Testis (tissue), 3 donors: ENCODE data around the gene CACNA1C. TPM values are rescaled to one million over a fixed set of nuclear protein-coding genes. Genes with fewer than 3 reads are reported as not detected.

Source experiments
- DNase-seq: peaks from one replicate; pipeline ENCODE4 v3.0.0-alpha.2; 2019
- H3K27ac ChIP-seq, 2 donors: fragments of 200-600 bp; sonication (generic); one replicate each; pipeline ENCODE4 v1.5.1; 2019
- H3K27me3 ChIP-seq: fragments of 200-600 bp; sonication (generic); one replicate; pipeline ENCODE4 v1.5.1; 2019
- H3K36me3 ChIP-seq: fragments of 200-600 bp; sonication (generic); one replicate; pipeline ENCODE4 v1.5.1; 2017; ENCODE audit warnings: low read depth; ENCODE audit errors: missing control alignments
- H3K4me1 ChIP-seq: fragments of 200-600 bp; sonication (generic); one replicate; pipeline ENCODE4 v1.5.1; 2019
- H3K4me3 ChIP-seq, 2 donors: fragments of 200-600 bp; sonication (generic); one replicate each; pipeline ENCODE4 v1.5.1; 2017 to 2019
- H3K9me3 ChIP-seq: fragments of 200-600 bp; sonication (generic); one replicate; pipeline ENCODE4 v1.5.1; 2017
- POLR2A ChIP-seq: fragments of 450-650 bp; IDR thresholded peaks from one replicate; pipeline ENCODE4 v1.6.1; 2017; ENCODE audit warnings: antibody characterized with exemption, mild to moderate bottlenecking, moderate library complexity
- WGBS, 2 donors: methylation state at CpG; one replicate each; pipeline ENCODE4 v1.1.5; 2018; 5-methylcytosine and 5-hydroxymethylcytosine counted together
- intact Hi-C: fragments of 100-400 bp; cut with DNase I; formaldehyde crosslinking; loops from one replicate; pipeline ENCODE4 v1.15.1; 2023; ENCODE audit warnings: low total_unique reads
- polyA plus RNA-seq: library from polyadenylated mRNA; stranded (reverse); fragments of 350-450 nt; fragmentation: Illumina TruSeq; extraction: RNeasy Lipid Tissue Mini Kit (QIAGEN cat#74804); gene quantifications from one replicate; pipeline ENCODE4 v1.2.3, GENCODE V29; 2014; ENCODE audit warnings: low read depth, low replicate concordance; ENCODE audit not compliant: insufficient read depth
- total RNA-seq, 2 donors: library from RNA; depleted of rRNA; stranded (reverse); fragments of >200 nt; gene quantifications; one replicate each; pipeline ENCODE4 v1.2.3, GENCODE V29; 2016
- TF ChIP-seq, protein P1 (sequence below), 3 experiments: fragments of 450-650 bp in 2 of 3; fragments of 200-600 bp in 1 of 3; sonication (generic) in 1 of 3; IDR thresholded peaks; one replicate each; pipeline ENCODE4 v1.5.1; 2016 to 2019; ENCODE audit warnings: antibody characterized with exemption in 3 of 3, mild to moderate bottlenecking in 2 of 3, moderate library complexity in 1 of 3

The CACNA1C gene
- total and polyA plus RNA-seq, 3 donors from 2014 or later: 20.3 to 36.8 (median 32.0) TPM

DNA sequence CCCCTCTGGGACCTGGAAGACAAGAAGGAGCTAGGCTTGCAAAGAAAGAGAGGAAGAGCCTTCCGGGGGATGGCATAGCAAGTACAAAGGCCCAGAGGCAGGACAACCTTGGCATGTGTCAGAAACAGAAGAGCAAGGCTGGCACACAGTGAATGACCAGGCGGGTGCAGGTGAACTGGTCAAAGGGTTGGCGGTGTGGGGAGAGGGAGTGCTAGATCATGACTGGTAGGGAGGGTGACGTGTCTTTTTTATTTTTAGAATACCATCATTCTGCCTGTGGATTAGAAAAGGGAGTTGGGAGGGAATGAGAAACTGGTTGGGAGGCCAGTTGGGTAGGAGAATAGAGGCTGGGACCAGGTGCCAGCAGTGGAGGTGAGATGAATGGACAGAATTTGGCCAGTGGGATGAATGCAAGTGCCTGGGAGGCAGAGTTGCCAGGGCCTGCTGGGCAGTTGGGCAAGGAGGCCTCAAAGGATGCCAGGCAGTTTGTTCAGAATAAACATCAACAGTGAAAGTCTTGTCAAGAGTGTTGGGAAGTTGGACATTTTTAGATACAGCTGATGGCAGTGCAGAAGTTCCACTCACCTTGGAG is 168.3 kb downstream of the CACNA1C start:
- TF ChIP-seq, protein P1, sequence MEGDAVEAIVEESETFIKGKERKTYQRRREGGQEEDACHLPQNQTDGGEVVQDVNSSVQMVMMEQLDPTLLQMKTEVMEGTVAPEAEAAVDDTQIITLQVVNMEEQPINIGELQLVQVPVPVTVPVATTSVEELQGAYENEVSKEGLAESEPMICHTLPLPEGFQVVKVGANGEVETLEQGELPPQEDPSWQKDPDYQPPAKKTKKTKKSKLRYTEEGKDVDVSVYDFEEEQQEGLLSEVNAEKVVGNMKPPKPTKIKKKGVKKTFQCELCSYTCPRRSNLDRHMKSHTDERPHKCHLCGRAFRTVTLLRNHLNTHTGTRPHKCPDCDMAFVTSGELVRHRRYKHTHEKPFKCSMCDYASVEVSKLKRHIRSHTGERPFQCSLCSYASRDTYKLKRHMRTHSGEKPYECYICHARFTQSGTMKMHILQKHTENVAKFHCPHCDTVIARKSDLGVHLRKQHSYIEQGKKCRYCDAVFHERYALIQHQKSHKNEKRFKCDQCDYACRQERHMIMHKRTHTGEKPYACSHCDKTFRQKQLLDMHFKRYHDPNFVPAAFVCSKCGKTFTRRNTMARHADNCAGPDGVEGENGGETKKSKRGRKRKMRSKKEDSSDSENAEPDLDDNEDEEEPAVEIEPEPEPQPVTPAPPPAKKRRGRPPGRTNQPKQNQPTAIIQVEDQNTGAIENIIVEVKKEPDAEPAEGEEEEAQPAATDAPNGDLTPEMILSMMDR (IDR thresholded peaks at IDR 0.05): no peak
- no peak for TF ChIP-seq POLR2A
- Histone ChIP-seq H3K27ac (no peak overlapping the region), H3K36me3 (no peaks in the 10 kb centered on the region), H3K9me3 (no peaks in the 10 kb centered on the region), H3K4me3 (no peak overlapping the region), H3K27me3 (no peaks in the 10 kb centered on the region), H3K4me1 (peaks cover 4% of the 10 kb centered on the region)
- DNase-seq: no peak
- whole genome bisulfite sequencing, 2 donors: 95% methylated on average over 4 of the region's 4 CpGs
- intact Hi-C loops: no loop called here

DNA sequence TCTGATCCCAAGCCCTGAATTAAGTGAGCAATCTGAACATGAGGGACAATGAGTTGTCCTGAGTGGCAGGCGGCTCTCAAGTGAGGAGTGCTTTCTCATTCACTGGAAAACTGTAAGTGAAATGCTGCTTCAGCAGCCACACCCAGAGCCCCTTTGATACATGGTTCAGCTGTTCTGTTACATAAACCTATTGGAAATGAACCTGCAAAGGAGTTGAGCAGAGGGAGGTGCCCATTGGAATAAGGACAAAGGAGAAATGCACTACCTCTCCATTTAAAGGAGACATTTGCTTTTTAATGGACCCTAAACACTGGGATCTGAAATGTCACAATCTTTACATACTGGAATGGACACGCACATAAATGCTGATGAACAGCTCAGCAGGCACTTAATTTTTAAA is 169.9 kb downstream of the CACNA1C start:
- Histone ChIP-seq H3K27me3 (no peaks in the 10 kb centered on the region), H3K27ac (no peak overlapping the region), H3K36me3 (no peaks in the 10 kb centered on the region), H3K9me3 (no peaks in the 10 kb centered on the region), H3K4me3 (no peak overlapping the region), H3K4me1 (no peaks in the 10 kb centered on the region)
- 73 to 96% methylated on average over 2 of the region's 2 CpGs for WGBS, 2 donors
- intact Hi-C loops: no loop called here
- no peak for DNase-seq
- TF ChIP-seq, protein P1 (IDR thresholded peaks at IDR 0.05): no peak
- TF ChIP-seq POLR2A: no peak

DNA sequence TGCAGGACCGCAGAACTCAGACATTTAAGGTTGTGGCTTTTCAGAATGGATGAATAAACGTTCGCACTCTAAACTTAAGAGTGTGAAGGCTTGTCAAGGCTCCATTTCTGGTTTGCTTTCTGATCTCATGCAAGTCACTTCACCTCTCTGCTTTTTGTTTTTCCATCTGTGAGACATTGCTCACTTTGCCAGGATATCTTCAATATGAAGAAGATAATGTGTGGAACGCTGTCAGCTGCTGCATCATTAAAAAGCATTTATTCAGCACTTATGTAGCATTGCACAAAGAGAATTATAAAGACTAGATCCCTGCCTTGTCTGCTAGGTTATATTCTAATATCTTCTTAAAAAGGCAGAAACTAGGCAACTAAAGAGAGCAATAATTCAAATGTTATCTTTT is 172.2 kb downstream of the CACNA1C start:
- no peak for TF ChIP-seq POLR2A
- TF ChIP-seq, protein P1 (IDR thresholded peaks at IDR 0.05): no peak
- no peaks in the 10 kb centered on the region for H3K27me3 ChIP-seq
- no peaks in the 10 kb centered on the region for H3K4me1 ChIP-seq
- no peak overlapping the region for H3K27ac ChIP-seq
- H3K36me3 ChIP-seq: no peaks in the 10 kb centered on the region
- H3K4me3 ChIP-seq: no peak overlapping the region
- no peaks in the 10 kb centered on the region for H3K9me3 ChIP-seq
- 90 to 91% methylated on average over 4 of the region's 4 CpGs for WGBS, 2 donors
- DNase-seq: no peak
- intact Hi-C loops: no loop called here

DNA sequence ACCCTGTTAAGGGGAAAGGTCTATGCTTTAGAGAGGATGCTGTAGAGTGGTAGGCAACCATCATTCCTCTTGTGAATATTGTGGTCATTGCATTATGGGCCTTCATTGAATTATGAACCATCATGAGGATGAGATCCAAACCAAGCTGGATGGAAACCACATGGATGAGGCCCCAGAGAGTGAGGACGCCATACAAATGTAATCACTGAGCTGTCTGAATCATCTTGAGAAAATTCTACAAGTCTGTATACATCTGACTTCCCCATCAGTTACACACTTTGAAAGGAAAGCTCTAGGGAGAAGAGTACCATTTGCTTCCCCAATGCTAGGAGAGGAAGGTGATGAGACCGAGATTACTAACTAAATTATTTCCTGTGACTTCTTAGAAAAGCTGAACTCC is 172.9 kb downstream of the CACNA1C start:
- TF ChIP-seq, protein P1 (IDR thresholded peaks at IDR 0.05): no peak
- TF ChIP-seq POLR2A: no peak
- H3K27me3 ChIP-seq: no peaks in the 10 kb centered on the region
- no peak overlapping the region for H3K4me3 ChIP-seq
- H3K9me3 ChIP-seq: no peaks in the 10 kb centered on the region
- intact Hi-C loops: no loop called here
- no peaks in the 10 kb centered on the region for H3K4me1 ChIP-seq
- no peak overlapping the region for H3K27ac ChIP-seq
- 90 to 92% methylated on average over 2 of the region's 2 CpGs for WGBS, 2 donors
- H3K36me3 ChIP-seq: no peaks in the 10 kb centered on the region
- DNase-seq: no peak

DNA sequence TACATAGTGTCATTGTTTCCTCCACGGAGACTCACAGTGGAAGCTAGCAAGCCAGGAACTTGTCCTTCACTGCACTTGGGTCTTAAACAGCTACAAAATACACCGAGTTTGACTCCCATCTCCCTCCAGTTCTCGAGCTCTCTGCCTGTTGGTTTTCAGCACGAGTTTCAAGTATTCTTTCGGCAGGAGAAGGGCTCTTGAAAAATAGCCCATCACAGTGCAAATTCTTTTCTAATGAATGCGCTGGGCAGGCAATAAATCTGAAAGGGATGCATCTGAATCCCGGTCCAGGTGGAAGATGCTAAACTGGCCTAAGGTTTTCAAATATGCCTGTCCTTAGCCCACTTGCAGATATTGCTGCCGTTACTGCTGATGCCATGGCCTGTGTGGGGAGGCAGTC is 173.9 kb downstream of the CACNA1C start:
- no peak for TF ChIP-seq POLR2A
- TF ChIP-seq, protein P1 (IDR thresholded peaks at IDR 0.05): no peak
- DNase-seq: no peak
- intact Hi-C loops: no loop called here
- Histone ChIP-seq H3K4me3 (no peak overlapping the region), H3K36me3 (no peaks in the 10 kb centered on the region), H3K27ac (no peak overlapping the region), H3K27me3 (no peaks in the 10 kb centered on the region), H3K9me3 (no peaks in the 10 kb centered on the region), H3K4me1 (no peaks in the 10 kb centered on the region)
- WGBS, 2 donors: 57 to 65% methylated on average over 8 of the region's 8 CpGs
